HG03097 (cell line): ENCODE measurements around the gene TBL1X.
"Not testable (repeated sequence)": the region's sequence is repeated elsewhere in the genome, so short reads cannot be mapped to it uniquely, and the experiment has no call there.

Source experiments
- ATAC-seq: cut with Tn5 transposase; IDR thresholded peaks from one replicate; pipeline ENCODE4 v1.9.1; 2021; ENCODE audit not compliant: unreplicated experiment, low FRiP score

Gene TBL1X

DNA sequence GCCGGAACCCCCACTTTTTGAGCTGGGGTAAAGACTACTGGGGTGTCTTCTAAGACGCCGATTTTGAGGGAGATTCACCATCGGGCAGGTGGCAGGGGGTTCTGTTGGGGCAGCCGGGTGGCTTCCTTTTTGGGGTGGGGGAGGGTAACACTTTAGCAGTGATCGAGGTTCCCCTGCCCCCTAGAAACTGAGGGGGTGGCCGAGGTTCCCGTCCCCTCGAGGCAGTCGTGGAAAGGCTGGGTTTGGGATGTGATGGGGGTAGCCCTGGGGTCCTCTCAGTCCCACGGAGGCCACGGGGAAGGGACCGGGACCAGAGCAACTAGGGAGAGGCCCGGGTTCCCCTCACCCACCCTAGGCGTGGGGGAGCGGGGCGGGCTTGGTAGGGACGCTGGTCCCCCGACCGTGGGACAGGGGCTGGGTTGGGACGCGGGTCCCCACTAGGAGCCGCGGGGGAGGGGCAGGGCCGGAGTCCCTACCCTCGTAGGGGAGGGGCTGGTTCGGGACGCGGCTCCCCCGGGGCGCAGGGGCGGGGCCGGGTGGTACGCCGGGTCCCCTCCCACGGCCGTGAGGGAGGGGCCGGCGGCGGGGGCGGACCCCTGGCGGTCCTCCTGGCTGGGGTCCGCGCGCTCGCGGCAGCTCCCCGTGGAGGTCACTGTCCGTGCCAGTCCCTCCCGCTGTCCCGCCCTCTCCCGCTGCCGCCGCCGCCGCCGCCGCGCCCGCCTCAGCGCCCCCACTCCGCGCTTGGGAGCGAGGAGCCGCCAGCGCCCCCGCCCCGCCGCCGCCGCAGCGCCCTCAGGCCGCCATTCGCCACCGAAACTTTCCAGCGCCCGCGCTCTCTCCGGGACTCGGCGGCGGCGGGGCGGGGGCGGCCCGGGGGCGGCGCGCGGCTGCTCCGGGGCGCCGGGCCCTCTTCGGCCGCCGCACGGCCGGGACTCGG is at the start of gene TBL1X:
TBL1X (plus strand) TSS at position 624 of the 937 bp plus-strand sequence. CDS start 188,529 bp downstream, outside the sequence.
- ATAC-seq: no peak

DNA sequence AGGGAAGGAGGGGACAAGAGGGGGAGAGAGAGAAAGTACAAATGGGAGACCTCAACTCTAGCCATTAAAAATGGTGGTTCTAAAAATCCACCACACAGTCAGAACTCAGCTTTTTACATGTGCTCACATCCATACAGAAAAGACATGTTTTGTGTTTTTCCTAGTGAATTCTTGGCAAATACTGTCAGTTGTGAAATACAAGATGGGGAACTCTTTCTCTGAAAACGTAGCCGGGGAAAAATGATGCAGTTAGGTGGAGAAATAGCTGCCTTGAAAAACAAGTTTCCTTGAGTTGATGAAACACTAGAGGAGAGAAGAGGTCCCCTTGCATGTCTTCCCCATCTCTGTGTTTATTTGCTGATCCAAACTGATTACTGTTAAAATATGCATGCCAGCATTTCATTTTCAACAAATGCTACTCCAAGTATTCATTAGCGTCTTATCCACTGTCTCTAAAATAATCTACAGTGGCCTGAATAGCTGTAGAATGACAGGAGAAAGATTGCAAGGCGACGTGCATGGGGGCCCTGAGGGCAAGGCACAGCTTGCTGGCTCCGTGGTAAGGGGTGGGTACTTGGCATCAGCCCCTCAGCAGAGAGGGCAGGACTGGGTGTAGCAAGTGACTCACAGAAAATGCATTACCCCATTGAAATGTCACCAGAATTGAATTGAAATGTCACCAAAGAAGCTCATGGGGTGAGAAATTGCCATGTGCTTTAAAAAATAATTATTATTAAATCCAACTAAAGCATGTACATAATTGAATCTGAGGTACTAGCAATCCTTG is 48.1 kb upstream of the TBL1X start:
- ATAC-seq: no peak

DNA sequence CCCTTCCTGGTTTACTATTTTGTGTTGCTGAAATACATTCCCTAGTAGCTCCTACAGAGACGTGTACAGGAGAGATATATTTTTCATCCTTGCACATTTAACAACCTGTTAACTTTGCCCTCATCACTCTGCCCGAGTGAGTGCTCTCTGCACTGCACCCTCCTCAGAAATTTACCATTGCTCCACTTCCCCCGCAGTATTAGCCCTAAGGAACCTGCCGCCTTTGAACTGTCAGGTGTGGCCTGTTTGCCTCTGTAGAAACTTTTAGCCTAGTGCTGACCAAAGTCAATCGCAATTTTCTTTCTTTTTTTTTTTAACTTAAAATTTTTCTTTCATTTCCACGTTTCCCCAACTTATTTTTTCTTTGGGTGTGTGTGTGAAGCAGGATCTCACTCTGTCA is 46.6 kb upstream of the TBL1X start:
- ATAC-seq: no peak

DNA sequence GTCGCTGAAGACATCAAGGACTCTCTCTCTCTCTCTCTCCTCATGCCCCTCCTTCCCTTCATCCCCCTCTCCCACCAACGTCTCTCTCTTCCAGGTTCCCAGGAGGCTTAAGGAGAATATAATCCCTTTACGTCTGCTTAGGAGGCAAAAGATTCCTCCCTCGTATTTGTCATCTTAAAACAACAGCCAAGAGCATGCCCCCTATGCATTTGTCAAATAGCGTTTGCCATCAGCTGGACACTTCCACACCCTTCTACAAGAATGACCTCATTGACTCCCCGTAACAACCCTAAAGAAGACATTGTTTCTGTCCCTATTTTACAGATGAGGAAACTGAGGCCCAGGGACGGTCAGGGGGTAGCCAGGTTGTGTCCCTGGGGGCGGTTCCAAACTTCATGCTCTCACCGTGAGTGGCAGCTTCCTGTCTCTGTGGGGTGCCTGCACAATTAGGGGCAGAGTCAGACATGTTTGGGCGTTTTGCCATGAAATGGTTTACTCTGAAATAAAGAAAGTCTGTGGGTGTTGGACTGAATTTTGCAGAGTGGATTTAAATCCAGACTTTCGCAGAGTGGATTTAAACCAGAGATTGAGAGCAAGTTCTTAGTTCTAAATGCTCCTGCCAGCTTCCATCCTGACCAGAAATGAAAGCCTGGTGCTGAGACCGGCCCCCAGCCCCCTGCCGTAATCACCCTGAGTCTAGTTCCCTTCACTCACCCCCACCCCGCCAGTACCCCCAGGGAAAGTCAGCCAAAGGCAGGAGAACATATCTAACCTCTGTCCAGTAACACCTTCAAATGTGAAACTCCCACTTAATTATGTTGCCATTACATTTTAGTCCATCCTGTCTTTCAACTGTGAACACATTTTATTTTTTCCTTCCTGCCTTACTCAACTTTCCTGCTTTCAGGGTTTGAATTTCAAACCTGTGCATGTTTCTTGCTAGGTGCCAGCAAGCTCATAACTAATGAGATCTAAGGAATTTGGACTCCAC is 44.3 kb upstream of the TBL1X start:
- no peak for ATAC-seq

DNA sequence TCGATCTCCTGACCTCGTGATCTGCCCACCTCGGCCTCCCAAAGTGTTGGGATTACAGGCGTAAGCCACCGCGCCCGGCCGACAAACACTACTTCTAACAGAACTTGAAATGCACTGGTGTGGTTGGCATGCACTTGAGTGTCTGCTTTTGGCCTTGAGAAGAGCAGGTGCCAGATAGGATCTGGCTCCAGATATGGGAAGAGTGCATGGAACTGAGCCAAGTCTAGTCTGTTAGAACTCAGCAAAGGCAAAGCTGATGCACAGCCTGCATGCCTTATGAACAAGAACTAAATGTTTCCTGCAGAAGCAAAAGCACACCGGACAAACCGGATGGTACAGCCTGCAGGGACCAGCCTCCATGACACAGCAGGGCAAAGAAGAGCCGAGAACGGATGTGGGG is 35.1 kb upstream of the TBL1X start:
- ATAC-seq: no peak

DNA sequence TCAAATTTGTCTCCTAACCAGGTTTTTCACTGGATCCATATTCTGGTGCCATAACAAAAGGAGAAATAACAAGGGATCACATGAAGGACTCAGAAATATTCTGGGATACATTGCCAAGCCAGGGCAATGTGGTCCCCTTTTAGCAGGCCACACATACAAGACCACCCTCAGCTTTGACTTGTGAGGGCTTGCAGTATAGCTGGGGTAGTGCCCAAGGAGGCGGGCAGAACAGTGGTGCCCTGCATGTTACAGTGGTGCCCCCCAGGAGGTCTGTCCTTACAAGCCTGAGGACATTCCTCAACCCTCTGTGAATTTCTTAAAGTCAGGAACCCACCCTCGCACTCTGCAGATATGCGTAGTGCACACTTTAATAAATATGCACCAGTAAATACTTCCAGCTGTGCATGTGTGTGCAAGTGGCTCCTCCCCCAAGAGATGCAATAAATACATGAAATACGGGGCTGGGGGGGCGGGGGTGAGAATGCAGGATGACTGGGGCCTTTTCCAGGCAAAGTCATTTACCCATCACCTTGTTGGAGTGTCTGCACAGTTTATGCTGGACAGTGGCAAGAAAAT is 34.4 kb upstream of the TBL1X start:
- no peak for ATAC-seq

DNA sequence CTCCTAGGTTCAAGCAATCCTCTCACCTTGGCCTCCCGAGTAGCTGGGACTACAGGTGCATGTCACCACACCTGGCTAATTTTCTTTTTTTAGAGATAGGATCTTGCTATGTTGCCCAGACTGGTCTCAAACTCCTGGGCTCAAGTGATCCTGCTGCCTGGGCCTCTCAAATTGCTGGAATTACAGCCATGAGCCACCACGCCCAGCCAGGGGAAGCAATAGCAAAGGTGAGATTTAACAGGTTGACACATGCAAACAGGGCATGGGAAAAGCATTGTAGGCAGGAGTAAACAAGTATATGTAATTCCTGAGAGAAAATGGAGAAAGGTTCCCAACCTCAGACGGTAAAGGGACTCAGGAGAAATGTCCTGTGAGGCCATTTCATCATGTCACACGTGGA is 33.6 kb upstream of the TBL1X start:
- no peak for ATAC-seq

DNA sequence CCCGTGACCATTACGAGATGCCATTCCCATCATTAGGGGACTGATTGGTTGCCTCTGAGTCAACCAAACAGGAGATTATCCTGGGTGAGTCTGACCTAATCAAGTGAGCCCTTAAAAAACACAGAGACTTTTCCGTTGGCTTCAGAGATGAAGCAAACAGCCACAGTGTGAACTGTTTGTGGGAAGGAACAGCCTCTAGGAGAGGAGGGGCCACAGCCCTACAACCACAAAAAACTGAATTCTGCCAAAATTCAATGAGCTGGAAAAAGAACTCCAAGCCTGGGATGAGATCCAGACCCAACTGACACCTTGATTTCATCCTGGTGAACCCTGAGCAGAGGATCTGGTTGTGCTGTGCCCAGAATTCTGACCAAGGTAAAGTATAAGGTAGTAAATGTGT is 31.3 kb upstream of the TBL1X start:
- no peak for ATAC-seq

DNA sequence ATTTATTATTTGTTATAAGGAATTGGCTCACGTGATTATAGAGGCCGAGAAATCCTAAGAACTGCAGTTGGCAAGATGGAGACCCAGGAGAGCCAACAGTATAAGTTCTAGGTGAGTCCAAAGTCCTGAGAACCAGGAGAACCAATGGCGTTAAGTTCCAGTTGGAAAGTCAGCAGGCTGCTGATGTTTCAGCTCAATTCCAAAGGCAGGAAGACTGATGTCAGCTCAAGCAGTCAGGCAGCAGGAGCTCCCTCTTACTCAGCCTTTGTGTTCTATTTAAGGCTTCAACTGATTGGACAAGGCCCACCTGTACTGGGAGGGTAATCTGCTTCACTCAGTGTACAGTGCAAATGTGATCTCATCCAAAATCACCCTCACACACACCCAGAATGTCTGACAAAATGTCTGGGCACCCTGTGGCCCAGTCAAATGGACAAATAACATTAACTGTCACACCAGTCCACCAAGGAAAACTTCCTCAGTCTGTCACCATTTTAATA is 30.8 kb upstream of the TBL1X start:
- ATAC-seq: no peak

DNA sequence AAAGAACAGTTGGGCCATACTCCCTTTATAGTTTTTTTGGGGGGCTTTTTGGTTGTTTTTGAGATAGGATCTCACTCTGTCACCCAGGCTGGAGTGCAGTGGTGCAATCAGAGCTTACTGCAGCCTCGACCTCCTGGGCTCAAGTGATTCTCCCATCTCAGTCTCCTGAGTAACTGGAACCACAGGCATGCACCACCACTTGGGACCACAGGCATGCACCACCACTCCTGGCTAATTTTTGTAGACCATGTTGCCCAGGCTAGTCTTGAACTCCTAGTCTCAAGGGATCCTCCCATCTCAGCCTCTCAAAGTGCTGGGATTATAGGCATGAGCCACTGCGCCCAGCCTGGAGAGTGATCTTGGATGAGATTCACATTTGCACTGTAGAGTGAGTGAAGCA is 29.8 kb upstream of the TBL1X start:
- not testable (repeated sequence) for ATAC-seq

DNA sequence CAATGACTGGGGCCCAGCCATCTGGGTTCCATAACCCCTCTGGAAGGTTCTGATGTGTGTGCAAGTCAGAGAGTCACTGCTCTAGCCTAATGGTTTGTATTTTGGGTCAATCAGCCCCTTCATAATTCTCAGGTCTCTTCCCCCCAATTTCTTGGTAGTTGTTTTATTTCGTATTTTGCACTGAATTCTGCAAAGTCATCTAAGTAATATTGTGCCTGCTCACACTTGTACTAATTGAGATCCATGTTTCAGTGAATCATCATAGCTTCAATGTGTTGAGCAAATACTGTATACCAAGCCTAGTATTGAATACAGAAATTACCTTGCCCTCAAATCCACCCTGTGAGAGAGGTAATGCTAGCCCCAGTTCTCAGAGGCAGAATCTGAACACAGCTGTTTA is 28.0 kb upstream of the TBL1X start:
- ATAC-seq: no peak

DNA sequence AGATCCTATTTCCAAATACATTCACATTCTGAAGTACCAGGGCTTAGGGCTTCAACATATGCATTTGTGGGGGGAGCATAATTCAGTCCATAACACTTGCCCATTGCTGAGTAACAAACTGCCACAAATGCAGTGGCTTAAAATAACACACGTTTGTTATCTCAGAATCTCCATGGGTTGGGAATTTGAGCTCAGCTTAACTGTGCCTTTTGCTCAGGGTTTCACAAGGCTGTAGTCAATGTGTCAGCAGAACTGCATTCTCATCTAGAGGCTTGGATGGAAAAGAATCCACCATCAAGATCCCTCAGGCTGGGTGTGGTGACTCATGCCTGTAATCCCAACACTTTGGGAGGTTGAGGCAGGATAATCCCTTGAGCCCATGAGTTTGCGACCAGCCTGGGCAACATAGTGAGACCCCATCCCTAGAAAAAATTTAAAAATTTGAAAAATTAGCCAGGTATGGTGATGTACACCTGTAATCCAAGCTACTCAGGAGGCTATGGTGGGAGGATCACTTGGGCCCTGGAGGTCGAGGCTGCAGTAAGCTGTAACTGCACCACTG is 25.8 kb upstream of the TBL1X start:
- no peak for ATAC-seq

DNA sequence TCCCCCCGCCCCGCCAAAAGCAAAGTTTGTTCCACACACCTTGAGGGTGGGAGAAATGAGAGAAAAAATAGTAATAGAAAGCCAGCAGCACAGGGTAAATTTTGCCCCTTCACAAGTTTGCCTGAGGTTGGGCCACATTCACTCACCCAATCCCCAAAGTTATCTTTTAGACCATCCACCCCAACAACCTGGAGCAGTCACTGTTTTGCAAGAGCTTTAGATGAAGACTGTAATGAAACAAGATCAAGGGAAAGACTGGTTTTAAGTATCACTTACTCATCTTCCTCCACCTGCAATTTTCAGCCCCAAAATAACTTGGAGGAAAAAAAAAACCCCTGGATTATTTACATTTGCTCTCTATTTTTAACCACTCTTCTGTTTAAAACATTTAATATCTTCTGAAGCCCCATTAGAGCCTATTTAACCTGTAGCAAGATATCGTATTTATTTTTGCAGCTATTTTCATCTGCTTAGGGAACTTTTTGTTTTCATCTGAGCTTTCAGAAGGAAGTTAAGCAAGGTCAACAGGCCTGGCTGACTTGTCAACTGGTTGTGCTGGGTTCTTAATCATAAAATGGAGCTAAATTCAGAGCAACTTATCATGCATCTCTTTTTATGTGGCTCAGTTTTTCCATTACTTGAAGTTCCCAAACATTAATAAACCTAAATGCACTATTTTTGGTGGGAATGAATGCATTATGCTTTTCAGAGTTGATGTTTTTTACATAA is 24.6 kb upstream of the TBL1X start:
- no peak for ATAC-seq

DNA sequence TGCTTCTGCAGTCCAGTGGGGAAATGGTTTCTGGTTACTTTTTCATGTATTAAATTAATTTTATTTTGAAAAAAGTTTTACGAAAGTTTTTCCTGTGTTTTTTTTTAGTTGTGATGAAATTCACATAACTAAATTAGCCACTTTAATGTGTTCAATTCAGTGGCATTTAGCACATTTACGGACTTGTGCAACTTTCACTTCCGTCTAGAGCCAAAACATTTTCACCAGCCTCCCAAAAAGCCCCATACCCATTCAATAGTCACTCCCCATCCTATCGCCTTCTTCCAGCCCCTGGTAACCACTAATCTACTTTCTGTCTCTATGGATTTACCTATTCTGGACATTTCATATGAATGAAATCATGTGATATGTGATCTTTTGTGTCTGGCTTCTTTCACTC is 22.8 kb upstream of the TBL1X start:
- no peak for ATAC-seq

DNA sequence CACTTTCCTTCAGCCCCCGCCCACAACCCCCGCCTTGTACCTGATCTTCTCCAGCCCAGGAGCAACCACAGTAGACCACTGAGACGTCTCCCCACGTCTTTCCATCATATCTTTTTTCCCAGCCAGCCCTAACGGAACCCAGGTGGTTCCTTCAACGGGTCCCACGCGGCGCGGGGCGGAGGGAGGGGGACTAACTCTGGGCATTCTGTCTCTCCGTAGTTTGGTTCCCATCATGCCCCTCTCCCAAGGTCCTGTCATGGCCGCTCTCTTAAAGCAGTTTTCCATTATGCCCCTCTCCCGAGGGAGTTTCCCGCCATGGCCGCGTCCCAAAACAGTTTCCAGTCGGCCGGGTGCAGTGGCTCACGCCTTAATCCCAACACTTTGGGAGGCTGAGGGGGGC is 21.5 kb upstream of the TBL1X start:
- no peak for ATAC-seq

DNA sequence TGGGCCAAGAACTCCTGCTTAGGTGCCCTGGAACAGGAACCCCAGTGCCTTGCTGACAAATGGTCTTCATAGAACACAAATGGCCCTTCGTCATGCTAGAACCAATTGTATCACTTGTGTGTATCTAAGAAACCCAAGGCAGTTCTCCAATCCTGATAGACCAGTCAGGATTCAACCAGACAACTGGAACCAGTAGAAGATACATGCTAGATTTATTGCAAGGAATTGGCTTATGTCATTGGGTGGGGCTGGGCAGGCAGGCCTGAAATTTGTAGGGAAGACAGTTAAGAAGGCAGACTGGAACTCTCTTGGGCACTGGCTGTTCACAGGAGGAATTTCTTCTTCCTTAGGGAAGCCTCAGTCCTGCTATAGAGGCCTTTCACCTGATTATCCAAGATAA is 17.0 kb upstream of the TBL1X start:
- ATAC-seq: no peak

DNA sequence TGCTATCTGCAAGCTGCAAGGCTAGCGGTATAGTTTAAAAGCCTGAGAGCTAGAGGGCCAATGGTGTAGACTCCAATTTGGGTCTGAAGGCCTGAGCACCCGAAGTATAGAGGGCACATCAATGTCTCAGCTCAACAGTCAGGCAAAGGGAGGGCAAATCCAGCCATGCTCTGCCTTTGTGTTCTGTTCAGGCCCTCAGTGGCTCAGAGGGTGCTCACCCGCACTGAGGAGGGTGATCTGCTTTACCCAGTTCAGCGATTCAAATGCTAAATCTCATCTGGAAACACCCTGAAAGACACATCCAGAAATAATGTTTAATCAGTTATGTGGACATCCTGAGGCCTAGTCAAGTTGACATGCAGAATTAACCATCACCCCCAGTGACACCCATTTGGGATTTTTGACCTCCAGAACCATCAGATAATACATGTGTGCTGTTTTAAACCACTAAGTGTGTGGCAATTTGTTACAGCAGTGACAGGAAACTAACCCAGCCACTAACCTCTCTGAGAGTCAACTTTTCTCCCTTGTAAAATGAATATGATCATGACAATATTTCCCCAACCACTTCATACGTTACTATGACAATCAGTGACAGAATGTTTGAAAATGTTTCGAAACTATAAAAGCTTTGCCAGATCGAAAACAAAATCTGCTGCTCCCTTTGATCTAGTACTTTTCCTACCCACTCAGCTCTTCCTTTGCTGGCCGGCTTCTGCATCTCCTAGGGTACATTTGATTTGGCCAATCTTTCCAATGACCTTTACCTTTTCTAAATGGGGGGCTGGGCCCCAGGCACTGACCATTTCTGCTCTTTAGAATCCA is 8.4 kb upstream of the TBL1X start:
- ATAC-seq: no peak

DNA sequence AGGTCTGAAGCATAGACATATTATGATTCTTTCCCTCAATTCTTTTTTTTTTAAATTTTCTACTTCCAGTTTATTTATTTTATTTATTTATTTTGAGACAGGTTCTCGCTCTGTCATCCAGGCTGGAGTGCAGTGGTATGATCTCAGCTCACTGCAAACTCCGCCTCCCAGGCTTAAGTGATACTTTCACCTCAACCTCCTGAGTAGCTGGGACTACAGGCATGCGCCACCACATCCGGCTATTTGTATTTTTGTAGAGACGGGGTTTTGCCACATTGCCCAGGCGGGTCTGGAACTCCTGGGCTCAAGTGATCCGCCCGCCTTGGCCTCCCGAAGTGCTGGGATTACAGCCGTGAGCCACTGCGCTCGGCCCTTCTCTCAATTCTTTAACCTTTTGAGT is 6.8 kb upstream of the TBL1X start:
- not testable (repeated sequence) for ATAC-seq
